ENCODE measurements around the gene DLG4.

- TF ChIP-seq CTCF (IDR thresholded peaks at IDR 0.05 in 8 of 11, conservative IDR thresholded peaks at IDR 0.05 in 3 of 11) (peak in 1 of 11 experiments; percentile 12), POLR2A (IDR thresholded peaks at IDR 0.05) (no peak), POLR2AphosphoS5 (IDR thresholded peaks at IDR 0.05) (peak; percentile 68 to 77 (median 72))
These were observed 14.7 kb downstream of the DLG4 start for GRCh38 chr17:7204828-7205461.
